Left colon (tissue), 2 donors: ENCODE measurements around the gene NR3C2. TPM values are rescaled to one million over a fixed set of nuclear protein-coding genes. Genes with fewer than 3 reads are reported as not detected.
"Not testable (repeated sequence)": the region's sequence is repeated elsewhere in the genome, so short reads cannot be mapped to it uniquely, and the experiment has no call there.

Experiments
- ATAC-seq: fragments of 200-7000 bp; cut with Tn5 transposase; one replicate; pipeline ENCODE4 v1.9.1; 2020; ENCODE audit warnings: mild to moderate bottlenecking, moderate library complexity
- DNase-seq, 2 donors: peaks; one replicate each; pipeline ENCODE4 v3.0.0-alpha.2; 2020
- intact Hi-C, 2 donors: fragments of 100-400 bp; cut with DNase I in 1 of 2; cut with micrococcal nuclease in 1 of 2; formaldehyde crosslinking; loops; one replicate each; pipeline versions ENCODE4 v1.11.2 to v1.14.0; 2022; cut with DNase I, micrococcal nuclease
- total RNA-seq, 2 donors: library from RNA; stranded (reverse); fragmentation: NEBNext Ultra II Directional; extraction: Animal tissue kit (Norgen Biotek cat#: 25700); gene quantifications; one replicate each; pipeline ENCODE4 v1.2.1, GENCODE V29; 2021
- donor health status: DM: no; HTN: no; CAD: no.
- donor health status: DM: yes; HTN: yes; CAD: no.

The NR3C2 gene
- total RNA-seq, 2 donors from 2014 or later = 113 to 131 TPM

GRCh38 chr4:148112231-148112982 lies 329.8 kb downstream of the NR3C2 start:
- ATAC-seq (no peak), DNase-seq (no peak)
- intact Hi-C loops = no loop called here

DNA sequence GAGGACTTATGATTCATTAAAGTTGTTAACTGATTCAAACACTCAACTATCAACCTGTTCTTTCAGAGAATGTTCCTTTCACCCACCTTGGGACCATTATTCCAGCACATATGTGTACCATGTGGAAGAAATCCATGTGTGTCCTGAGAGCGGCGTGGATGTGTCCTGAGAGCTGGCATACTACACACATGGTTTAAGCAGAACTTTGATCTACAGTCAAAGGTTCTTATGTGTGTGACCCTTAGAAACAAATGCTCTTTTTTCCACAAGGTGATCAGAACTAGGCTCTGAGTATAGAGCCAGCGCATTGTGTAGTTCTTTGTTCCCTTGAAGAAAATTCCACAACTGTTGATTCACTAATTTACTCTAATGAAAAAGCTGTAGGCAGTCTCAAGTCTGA lies 332.0 kb downstream of the NR3C2 start:
- ATAC-seq (no peak), DNase-seq (no peak)
- intact Hi-C loops = no loop called here

- intact Hi-C loops = no loop called here
- no peak for ATAC-seq
- DNase-seq = no peak
These were observed 333.0 kb downstream of the NR3C2 start for GRCh38 chr4:148109216-148109615.

DNA sequence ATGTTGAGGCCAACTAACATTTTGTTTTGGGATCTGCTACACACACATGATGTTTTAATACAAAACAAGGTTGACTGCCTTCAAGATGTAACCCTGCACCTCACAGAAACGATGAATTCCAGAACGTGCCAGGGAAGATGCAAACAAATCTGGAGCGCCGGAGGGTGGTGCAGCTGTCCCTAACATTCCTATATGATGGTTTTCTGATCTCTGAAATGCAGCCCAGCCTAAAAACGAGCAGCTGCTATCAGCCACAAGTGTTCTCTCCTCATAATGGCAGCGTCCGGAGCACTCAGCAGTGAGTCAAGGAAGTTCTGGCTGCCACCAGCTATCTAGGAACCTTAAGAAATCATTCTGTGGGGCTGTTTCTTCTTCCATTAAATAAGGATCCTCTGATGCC lies 333.4 kb downstream of the NR3C2 start:
- DNase-seq = no peak
- no peak for ATAC-seq
- intact Hi-C loops = no loop called here

DNA sequence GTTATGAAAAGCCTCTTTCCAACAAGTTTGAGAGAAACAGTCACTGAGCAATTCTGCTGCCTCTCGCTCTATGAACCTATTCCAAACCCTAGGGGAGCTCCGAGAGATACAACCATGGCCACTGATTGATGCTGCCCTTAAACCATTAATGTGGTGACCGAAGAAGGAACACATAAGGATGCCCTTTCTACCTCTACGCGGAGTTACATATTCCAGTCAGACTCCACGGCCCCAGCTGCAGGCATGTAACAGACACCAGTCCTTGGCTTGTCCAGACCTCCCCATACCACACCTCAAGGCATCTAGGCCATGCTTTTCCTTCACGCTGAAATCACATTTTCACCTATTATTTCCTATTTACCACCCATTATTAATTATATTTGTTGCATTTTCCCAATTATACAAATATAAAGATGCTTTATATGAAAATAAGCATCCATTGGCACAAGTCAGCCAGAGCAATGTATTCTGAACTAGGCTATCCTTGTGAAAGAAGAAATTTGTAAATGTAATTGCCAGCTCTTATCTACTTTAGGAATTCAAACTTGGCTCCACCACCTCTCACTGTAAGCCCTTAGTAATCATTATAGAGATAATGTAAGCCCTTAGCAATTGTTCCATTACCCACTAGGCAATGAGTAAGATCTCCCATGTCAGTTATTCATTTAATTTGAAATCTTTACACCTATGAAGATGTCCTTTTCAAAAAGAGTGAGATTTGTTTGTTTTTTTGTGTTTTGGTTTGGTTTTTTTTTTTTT lies 338.4 kb downstream of the NR3C2 start:
- DNase-seq (no peak), ATAC-seq (no peak)
- intact Hi-C loops = no loop called here

DNA sequence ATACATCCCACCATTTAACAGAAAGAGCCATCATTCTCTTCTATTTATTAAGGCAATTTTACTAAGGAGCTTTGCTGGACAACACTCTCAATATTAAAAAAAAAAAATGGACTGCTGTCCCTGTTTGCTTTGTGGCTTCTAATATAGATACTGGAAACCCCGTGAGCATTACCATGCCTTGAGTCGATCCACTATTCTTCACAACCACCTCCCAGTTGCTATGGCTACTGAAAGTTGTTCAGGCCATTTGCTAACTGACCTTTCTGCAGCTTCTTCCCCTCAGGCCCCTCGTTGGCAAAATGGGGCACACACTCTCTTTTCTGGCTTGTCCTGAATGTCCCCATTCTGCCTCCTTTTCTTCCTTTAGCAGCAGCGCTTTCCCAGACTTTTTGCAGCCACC lies 340.4 kb downstream of the NR3C2 start:
- intact Hi-C loops = no loop called here
- DNase-seq (no peak), ATAC-seq (no peak)

DNA sequence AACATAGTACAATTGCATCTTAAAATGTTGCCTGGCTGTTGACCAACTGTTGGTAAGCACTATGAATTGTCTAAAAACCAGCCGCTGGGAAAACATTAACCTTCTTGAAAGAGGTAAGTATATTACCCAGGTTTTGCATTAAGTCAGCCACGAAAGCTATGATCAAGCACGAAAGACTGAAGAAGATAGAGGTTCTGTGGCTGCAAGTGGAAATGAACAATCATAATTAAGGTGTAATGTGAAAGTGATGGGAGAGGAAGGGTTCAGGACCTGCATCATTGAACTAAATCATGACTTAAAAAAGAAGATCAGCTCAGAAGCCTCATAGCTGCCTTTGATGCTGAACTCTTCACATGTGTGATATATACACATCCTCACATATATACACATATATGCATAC lies 341.0 kb downstream of the NR3C2 start:
- no peak for ATAC-seq
- DNase-seq = no peak

GRCh38 chr4:148097801-148098200 lies 344.4 kb downstream of the NR3C2 start:
- DNase-seq (no peak), ATAC-seq (no peak)
- intact Hi-C loops = no loop called here

More for the DNA sequence above, 341.0 kb downstream of the NR3C2 start:
- intact Hi-C loops = no loop called here

DNA sequence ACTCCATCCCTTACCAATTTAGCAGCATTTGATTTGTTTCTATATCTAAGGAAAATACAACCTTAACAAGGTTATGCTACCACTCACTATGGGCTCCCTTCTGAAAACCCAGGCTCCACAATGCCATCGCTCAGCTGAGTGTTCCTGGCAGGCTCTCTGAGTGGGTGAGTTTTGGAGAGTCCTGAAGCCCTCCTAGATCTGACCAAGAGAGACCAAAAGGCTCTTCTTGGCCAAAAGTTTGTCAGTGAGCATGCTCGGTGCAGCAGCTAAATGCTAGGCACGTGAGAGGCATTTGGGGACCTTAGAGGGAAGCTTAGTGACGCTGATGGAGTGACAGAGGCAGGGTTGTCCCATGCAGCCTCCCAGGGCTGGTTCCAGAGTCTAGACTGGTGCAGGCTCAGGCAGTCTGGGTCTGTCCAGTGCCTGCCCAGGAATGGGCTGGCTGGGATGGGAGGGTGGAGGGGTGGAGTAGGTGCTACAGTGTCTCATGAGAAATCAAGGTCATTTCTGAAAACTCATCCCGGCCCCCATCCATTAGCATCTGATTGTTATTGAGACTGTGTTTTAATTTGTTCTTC lies 346.8 kb downstream of the NR3C2 start:
- DNase-seq (no peak), ATAC-seq (no peak)
- intact Hi-C loops = no loop called here

GRCh38 chr4:148094149-148094548 lies 348.1 kb downstream of the NR3C2 start:
- no peak for ATAC-seq
- DNase-seq = no peak
- intact Hi-C loops = no loop called here

DNA sequence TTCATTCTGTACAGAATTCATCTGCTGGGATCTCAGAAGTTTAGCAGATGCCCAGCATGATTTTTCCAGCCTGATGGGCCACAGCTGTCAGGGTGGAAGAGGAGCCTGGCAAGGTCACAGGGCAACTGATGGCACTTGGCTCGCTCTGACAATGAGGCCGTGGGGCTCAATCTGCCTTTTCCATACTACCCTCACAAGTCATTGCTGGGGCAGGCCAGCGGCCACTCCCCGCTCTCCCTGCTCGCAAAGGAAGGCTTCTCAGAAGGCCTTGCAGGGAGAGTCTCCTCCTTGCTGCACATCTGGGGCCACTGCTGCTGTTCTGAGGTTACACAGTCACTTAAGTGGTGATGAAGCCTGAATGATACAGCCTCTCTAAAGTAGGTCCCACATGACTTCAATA lies 349.1 kb downstream of the NR3C2 start:
- DNase-seq = no peak
- intact Hi-C loops = no loop called here

GRCh38 chr4:148092316-148093014 lies 349.7 kb downstream of the NR3C2 start:
- no peak for DNase-seq

More for the DNA sequence above, 349.1 kb downstream of the NR3C2 start:
- no peak for ATAC-seq

DNA sequence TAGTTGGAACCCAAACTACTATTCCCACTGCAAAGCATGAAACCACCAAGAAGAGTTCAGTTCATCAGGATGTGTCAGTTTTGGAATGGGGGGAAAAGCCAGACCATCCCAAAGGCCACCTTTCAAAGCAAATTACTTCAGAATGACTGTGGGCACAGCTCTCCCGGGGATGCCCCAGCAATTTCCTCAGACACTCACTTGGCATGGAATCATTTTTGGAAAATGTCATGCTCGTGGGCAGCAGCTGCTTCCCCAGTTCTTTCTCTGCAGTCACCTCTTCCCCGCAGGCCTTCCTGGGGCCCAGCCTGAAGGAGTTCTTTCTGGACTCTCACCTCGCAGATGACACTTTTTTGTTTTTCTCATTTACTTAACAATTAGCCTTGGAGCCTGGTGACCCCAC lies 350.3 kb downstream of the NR3C2 start:
- intact Hi-C loops = no loop called here
- DNase-seq = no peak

More at GRCh38 chr4:148092316-148093014, 349.7 kb downstream of the NR3C2 start:
- intact Hi-C loops = no loop called here
- no peak for ATAC-seq

GRCh38 chr4:148090503-148091476 lies 351.4 kb downstream of the NR3C2 start:
- DNase-seq (no peak), ATAC-seq (peak; percentile 29)
- intact Hi-C loops = no loop called here

More for the DNA sequence above, 350.3 kb downstream of the NR3C2 start:
- ATAC-seq = no peak

DNA sequence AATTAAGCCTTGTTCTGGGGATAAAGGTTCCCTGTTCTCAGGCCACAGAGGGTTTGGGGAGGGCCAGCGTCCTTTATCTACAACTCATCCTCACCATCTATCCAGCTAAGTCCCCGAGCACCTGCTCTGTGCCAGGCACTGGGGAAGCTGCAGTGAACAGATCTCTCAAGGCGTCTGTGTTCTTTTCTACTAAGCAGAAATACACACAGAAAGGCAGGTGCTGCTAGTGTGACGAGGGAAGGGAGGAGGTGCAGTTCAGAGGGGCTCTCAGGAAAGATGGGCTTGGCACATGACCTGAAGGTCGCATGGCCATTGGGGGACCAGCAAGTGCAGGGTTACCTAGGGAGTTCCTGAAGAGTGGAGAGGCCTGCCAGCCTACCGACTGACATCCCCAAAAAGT lies 352.2 kb downstream of the NR3C2 start:
- no peak for DNase-seq
- intact Hi-C loops = no loop called here
- peak; percentile 8 for ATAC-seq

DNA sequence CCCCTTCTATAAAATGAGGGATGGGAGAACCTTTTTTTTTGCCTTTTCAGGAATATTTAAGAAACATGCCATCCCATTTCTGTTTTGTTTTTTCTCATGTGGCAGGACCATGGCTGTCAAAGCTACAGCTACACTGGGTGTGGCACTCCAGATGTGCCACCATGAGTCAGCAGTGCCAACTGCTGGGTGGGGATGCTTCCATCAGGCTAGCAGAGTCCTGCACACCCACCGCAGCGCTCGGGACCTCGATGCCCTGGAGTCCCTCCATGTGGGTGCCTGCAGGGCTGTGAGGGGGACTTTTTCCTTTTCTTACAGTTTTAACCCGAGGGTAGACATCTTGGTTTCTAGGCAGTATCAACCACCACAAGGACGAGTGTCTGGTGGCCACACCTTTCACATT lies 352.6 kb downstream of the NR3C2 start:
- intact Hi-C loops = no loop called here
- DNase-seq = no peak
- peak; percentile 53 for ATAC-seq

- ATAC-seq, intact Hi-C loops, DNase-seq: not testable (repeated sequence)
These were observed 359.1 kb downstream of the NR3C2 start for GRCh38 chr4:148083073-148083472.

- intact Hi-C loops = no loop called here
- no peak for DNase-seq
- ATAC-seq = peak; percentile 9
These were observed 360.5 kb downstream of the NR3C2 start for GRCh38 chr4:148081745-148082144.
